NCI-H524 treated with DMSO at 0.1 percent for 48 hours (cell line): ENCODE measurements around the gene MINAR2.

Experiments
- DNase-seq: peaks from one replicate; lab custom pipeline; 2025; lab: John Stamatoyannopoulos, UW

The MINAR2 gene

DNA sequence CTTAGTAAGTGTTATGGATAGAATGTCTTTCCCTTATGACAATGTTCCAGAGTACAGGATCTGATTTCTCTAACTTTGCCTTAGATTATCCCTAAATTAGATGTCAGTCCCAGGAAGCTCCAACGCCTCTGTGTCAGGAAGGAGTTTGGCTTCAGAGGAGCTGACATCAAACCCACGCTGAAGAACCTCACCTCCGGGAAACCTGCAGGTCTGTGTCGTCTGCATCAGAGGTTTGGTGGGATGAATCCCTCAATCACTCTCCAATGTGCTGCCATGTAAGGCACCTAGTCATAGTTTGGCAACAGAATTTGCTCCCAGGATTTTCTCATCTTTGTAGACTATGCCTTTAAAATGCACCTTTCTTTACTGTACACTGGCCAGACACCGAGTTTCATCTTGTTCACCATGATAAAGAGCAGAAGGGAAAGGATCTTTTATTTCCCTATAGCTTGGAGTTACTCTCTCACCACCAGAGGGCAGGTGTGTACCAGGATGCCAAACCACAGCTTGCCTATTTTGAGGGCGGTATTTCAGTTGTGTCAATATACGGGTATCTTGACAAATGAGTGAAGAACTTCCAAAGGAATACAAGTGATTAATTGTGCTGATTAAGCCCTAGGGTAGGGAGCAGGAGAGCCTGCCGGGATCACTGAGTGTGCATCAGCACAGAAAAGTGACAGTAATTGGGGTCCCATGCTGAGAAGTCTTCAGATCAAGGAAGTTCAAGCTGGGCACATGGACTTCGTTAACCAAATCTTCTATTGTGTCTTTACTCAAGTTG is 23.4 kb downstream of the MINAR2 start:
- no peak for DNase-seq

DNA sequence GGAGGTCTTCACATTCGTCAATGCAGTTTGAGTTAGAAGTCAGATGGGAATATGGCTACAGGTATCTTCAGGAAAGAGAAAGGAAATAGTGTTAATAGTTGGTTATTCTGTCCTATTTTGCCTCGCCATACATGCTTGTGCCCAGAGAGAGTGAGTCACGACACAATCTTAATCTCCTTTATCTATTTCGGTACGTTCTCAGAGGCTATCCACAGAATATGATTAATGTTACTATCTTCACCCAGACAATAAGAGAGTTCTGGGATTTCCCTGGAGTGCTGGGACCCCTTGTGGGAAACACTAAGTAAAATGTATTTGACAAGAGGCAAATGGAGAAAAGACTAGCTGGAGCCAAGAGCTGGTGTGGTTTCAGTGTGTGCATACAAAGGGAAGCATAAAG is 25.5 kb downstream of the MINAR2 start:
- DNase-seq = no peak

DNA sequence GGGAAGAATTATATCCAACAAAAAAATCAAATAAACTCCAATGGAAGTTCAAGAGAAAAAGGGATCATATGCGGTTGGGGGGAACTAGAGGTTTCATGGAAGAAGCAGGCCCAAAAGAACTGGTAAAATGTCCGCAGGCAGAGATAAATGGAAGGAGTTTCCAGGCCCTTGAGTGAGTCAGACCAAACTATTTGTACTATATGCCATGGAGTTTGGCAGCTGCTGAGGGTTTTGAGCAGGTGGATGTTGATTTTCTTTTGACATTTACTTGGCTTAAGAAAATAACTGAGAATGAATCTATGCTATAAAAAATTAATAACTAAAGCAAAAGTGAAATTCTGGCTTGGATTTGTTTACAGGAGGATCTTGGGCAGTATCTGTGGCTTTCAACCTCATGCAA is 33.7 kb downstream of the MINAR2 start:
- DNase-seq = no peak

DNA sequence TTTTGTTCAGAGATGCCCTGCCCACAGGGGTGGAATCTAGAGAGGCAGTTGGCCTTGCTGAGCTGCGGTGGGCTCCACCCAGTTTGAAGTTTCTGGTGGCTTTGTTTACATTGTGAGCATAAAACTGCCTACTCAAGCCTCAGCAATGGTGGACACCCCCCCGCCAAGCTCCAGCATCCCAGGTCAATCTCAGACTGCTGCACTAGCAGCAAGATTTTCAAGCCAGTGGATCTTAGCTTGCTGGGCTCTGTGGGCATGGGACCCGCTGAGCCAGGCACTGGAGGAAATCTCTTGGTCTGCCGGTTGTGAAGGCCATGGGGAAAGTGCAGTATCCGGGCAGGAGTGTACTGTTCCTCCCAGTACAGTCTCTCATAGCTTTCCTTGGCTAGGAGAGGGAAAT is 55.5 kb downstream of the MINAR2 start:
- no peak for DNase-seq

DNA sequence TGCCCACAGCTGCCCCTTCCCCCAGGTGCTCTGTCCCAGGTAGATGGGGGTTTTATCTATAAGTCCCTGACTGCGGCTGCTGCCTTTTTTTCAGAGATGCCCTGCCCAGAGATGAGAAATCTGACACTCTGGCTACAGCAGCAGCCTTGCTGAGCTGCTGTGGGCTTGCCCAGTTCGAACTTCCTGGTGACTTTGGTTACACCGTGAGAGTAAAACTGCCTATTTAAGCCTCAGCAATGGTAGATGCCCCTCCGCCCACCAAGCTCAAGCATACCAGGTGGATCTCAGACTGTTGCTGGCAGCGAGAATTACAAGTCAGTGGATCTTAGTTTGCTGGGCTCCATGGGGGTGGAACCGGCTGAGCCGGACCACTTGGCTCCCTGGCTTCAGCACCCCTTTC is 56.8 kb downstream of the MINAR2 start:
- DNase-seq = no peak

DNA sequence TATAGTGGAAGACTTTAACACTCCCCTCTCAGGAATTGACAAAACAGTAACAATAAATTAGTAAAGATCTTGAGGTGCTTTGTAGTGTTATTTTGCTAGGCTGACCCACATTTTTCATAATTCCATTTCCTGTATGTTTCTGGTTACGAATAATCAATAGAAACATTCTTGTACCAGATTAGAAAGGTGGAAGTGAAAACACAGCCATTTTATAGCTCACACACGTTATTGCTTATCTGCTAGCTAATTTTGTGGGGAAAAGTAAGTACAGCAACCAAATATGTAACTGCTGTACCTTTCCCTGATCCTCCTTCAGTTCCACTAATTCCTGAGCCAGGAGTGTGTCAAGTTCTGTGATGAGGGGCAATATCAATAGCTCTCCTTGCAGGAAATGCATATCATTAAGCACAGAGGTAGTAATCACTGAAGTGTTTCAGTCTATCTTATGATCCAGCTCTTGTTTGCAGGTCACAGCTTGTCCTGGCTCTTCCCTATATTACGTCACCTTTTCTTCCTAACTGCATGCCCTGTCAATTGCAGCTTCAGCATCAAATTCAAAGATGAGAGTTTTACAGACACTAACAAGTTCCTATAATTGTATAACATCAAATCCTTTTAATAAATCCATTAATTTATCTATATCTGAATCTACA is 59.4 kb downstream of the MINAR2 start:
- no peak for DNase-seq
